Measurements from ENCODE around the gene SAFB2.

GRCh38 chr19:5666921-5667610 is 44.5 kb upstream of the SAFB2 start:
- TF ChIP-seq CTCF (conservative IDR thresholded peaks at IDR 0.05) (no peak), ZFX (IDR thresholded peaks at IDR 0.05) (no peak)

All from C4-2B (cell line).